Hematopoietic multipotent progenitor cell treated with erythropoietin and hydrocortisone succinate and interleukin-3 and kit ligand, for 15 days (in vitro differentiated cells): ENCODE results near the gene CLASP1.
"Not testable (repeated sequence)": the region's sequence is repeated elsewhere in the genome, so short reads cannot be mapped to it uniquely, and the experiment has no call there.

Experiments
- DNase-seq: peaks from one replicate; pipeline ENCODE4 v3.0.0-alpha.2; 2015; ENCODE audit warnings: low spot score

The CLASP1 gene

DNA sequence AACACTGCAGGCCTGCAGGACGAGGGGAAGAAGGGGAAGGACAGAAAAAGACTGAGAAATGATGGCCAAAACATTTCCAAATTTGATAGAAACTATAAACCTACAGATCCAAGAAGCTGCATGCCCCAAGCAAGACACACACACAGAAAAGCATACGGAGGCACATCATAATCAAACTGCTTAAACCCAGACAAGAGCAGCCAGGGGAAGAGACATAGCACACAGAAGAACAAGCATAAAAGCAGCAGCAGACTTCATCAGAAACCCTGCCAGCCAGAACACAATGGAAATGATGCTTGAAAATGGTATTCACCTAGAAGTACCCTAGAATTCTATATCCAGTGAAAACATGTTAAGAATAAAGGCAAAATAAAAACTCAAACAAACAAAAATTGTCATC is 175.8 kb downstream of the CLASP1 start:
- DNase-seq = no peak

GRCh38 chr2:121472470-121472993 is 176.7 kb downstream of the CLASP1 start:
- no peak for DNase-seq

- no peak for DNase-seq
Observed at GRCh38 chr2:121471532-121472469, 177.5 kb downstream of the CLASP1 start.

GRCh38 chr2:121470917-121471316 is 178.3 kb downstream of the CLASP1 start:
- no peak for DNase-seq

DNA sequence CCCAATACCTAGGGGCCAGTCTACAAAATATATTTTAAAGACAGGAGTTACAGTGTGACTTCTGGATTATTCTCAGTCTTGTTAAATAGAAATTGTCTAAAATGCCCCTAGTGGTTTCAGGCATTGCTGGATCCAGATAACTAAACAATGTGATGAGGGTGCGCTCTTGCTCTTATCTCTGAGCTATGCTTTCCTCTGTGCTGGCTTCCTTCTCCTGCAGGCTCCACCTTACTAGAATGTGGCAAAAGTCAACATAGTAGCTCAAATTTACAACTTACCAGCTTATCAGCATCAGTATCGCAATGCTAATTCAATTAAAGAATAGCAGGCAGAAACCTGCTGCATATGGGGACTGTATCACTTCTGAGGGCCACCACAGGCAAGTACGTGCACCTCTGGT is 179.9 kb downstream of the CLASP1 start:
- no peak for DNase-seq

- no peak for DNase-seq
Observed at GRCh38 chr2:121468936-121469335, 180.3 kb downstream of the CLASP1 start.

DNA sequence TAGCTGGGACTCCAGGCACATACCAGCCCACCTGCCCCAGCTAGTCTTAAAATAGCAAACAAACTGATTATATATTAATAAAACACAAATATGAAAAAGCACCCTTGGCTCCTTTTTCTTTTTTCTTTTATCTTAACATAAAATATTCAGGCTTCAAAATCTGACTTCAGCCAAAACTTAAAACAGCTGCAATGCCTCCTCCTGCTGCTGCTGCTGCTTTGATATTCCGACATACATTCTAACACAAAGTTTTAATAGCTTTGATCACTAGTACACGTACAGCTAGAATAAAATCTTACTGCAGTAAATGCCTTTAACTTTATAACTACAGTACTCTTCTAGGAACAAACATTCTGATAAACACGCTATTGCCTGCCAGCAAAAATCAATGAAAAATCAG is 190.0 kb downstream of the CLASP1 start:
- DNase-seq = no peak

DNA sequence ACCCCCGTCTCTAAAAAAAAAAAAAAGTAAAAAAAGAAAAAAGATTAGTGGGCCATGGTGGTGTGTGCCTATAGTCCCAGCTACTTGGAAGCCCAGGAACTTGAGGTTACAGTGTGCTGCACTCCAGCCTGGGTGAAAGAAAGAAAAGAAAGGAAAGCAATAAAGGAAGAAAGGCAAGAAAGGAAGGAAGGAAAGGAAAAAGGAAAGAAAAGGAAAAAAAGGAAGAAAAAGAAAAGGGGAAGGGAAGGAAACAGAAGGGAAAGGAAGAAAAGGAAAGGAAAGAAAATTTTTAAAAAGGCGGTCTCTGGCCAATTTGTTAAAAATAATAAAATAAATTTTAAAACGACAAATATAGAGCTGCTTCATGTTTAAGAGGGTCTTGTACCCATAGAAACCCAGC is 192.9 kb downstream of the CLASP1 start:
- no peak for DNase-seq

- no peak for DNase-seq
Observed at GRCh38 chr2:121455446-121455845, 193.8 kb downstream of the CLASP1 start.

DNA sequence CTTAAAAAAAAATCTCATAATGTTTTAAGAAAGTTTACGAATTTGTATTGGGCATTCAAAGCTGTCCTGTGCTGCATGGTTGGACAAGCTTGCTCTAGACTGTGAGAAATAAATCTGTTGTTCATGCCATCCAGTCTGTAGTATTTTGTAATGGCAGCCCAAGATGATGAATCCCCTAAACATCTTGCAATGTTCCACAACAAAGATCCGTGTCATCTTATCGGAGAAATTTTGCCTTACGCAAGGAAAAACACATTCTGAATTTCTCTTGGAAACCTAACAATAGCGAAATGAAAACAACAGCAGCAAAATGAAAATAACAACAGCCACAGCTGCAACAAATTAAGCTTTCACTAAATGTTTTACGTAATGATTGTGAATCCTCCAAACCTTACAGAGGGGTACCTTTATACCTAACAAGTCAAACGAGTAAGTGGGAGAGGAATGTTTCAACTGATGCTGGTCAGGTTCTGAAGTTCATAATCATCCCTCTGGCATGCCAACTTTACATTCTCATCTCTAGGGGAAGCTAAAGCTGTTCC is 194.6 kb downstream of the CLASP1 start:
- no peak for DNase-seq

GRCh38 chr2:121451398-121451797 is 197.9 kb downstream of the CLASP1 start:
- DNase-seq = no peak

- DNase-seq = no peak
Observed at GRCh38 chr2:121450301-121450700, 199.0 kb downstream of the CLASP1 start.

- DNase-seq = no peak
Observed at GRCh38 chr2:121446647-121447241, 202.5 kb downstream of the CLASP1 start.

DNA sequence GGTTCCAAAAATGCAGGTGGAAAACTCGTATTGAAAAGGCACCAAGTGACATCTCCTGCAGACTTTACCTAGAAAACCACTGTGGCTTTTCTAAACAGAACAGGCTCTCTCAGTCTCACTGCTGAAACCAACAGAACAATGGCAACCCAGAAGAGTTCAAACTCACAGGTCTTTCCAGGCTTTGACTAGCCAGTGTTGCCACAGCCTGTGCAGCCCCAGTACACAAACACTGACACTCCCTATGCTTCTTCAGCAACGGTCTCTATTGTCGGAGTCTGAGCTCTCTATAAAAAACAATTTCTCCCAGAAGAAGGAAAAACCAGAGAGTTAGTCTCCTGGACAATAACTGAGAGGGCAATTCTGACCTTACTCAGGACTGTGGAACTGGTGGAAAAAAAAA is 206.4 kb downstream of the CLASP1 start:
- DNase-seq = no peak

DNA sequence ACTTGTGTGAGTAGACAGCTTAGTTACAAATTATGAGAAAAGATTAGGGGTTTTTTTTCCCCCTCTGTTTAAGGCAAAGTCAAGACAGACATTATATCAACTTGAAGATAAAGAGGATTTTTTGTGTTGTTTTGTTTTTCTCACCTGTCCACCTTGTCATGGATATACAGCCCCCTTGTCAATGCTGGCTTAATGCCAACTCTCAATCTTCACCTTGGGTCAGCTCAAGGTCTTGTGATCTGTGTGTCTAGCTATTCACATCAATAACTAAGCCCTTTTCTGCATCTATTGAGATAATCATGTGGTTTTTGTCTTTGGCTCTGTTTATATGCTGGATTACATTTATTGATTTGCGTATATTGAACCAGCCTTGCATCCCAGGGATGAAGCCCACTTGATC is 211.0 kb downstream of the CLASP1 start:
- DNase-seq = not testable (repeated sequence)

DNA sequence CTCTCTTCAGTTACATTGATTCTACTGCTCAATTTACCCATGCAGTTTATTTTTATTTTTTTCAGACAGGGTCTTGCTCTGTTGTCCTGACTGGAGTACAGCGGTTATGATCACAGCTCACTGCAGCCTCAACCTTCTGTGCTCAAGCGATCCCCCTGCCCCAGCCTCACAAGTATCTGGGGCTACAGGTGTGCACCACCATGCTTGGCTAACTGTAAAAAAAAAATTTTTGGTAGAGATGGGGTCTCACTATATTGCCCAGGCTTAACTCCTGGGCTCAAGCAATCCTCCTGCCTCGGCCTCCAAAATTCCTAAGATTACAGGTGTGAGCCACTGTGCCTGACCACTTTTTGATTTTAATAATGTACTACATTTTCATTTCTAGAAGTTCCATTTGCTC is 212.3 kb downstream of the CLASP1 start:
- DNase-seq = no peak

- DNase-seq = no peak
Observed at GRCh38 chr2:121435790-121436189, 213.5 kb downstream of the CLASP1 start.

GRCh38 chr2:121431214-121431613 is 218.0 kb downstream of the CLASP1 start:
- DNase-seq = no peak

- DNase-seq = no peak
Observed at GRCh38 chr2:121429927-121430520, 219.2 kb downstream of the CLASP1 start.

GRCh38 chr2:121429119-121429903 is 220.0 kb downstream of the CLASP1 start:
- no peak for DNase-seq

- no peak for DNase-seq
Observed at GRCh38 chr2:121427187-121427689, 222.0 kb downstream of the CLASP1 start.

DNA sequence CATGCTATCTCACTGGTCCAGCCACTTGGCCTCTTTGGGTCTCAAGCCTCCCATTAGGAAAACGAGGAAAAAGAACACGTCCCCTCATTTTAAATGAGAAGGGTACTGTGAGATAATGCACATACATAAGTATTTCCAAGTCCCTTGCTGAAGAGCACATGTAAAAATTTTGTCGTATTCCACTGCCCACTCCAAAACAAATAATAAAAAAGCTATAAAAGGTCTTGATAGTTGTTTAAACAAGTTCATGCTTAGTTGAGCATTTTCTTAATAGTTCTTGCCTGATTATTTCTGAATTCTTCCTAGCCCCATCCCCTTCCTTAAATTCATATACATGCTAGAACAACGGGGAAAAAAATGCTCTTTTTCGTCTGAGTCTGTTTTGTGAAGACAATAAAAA is 228.8 kb downstream of the CLASP1 start:
- DNase-seq = no peak
